ENCODE data around the gene HLTF. TPM values are rescaled to one million over a fixed set of nuclear protein-coding genes. Genes with fewer than 3 reads are reported as not detected.

Gene HLTF
- total RNA-seq, 1 donor from 2014 or later, result 15.9 TPM

- H3K4me1 Mint-ChIP-seq (ENCODE audit: unreplicated experiment), result no peaks in the 10 kb centered on the region
- TF ChIP-seq CTCF (IDR thresholded peaks at IDR 0.05; ENCODE audit: unreplicated experiment), result no peak
- no peaks in the 10 kb centered on the region for H3K27me3 Mint-ChIP-seq (ENCODE audit: unreplicated experiment)
- H3K9me3 Mint-ChIP-seq (ENCODE audit: unreplicated experiment), result no peaks in the 10 kb centered on the region
- no peak overlapping the region for H3K27ac Mint-ChIP-seq (ENCODE audit: unreplicated experiment)
- no peak overlapping the region for H3K4me3 Mint-ChIP-seq (ENCODE audit: unreplicated experiment)
- no peak for DNase-seq (ENCODE audit: low spot score)
- peaks cover 9% of the 10 kb centered on the region for H3K36me3 Mint-ChIP-seq (ENCODE audit: low read depth, unreplicated experiment)
Observed at GRCh38 chr3:149058198-149058597, 28.1 kb downstream of the HLTF start.

GRCh38 chr3:149055575-149055974, 30.8 kb downstream of the HLTF start:
- Mint-ChIP-seq H3K9me3 (ENCODE audit: unreplicated experiment) (no peaks in the 10 kb centered on the region), H3K4me1 (ENCODE audit: unreplicated experiment) (no peaks in the 10 kb centered on the region), H3K27ac (ENCODE audit: unreplicated experiment) (peak overlapping the region; percentile 2), H3K36me3 (ENCODE audit: low read depth, unreplicated experiment) (peaks cover 19% of the 10 kb centered on the region), H3K27me3 (ENCODE audit: unreplicated experiment) (no peaks in the 10 kb centered on the region), H3K4me3 (ENCODE audit: unreplicated experiment) (no peak overlapping the region)
- no peak for TF ChIP-seq CTCF (IDR thresholded peaks at IDR 0.05; ENCODE audit: unreplicated experiment)
- DNase-seq (ENCODE audit: low spot score), result no peak

- H3K4me3 Mint-ChIP-seq (ENCODE audit: unreplicated experiment), result no peak overlapping the region
- no peak overlapping the region for H3K27ac Mint-ChIP-seq (ENCODE audit: unreplicated experiment)
- no peaks in the 10 kb centered on the region for H3K4me1 Mint-ChIP-seq (ENCODE audit: unreplicated experiment)
- no peaks in the 10 kb centered on the region for H3K9me3 Mint-ChIP-seq (ENCODE audit: unreplicated experiment)
- H3K27me3 Mint-ChIP-seq (ENCODE audit: unreplicated experiment), result peaks cover 1% of the 10 kb centered on the region
- no peaks in the 10 kb centered on the region for H3K36me3 Mint-ChIP-seq (ENCODE audit: low read depth, unreplicated experiment)
- no peak for TF ChIP-seq CTCF (IDR thresholded peaks at IDR 0.05; ENCODE audit: unreplicated experiment)
- no peak for DNase-seq (ENCODE audit: low spot score)
Observed at GRCh38 chr3:149044339-149045083, 41.8 kb downstream of the HLTF start.

DNA sequence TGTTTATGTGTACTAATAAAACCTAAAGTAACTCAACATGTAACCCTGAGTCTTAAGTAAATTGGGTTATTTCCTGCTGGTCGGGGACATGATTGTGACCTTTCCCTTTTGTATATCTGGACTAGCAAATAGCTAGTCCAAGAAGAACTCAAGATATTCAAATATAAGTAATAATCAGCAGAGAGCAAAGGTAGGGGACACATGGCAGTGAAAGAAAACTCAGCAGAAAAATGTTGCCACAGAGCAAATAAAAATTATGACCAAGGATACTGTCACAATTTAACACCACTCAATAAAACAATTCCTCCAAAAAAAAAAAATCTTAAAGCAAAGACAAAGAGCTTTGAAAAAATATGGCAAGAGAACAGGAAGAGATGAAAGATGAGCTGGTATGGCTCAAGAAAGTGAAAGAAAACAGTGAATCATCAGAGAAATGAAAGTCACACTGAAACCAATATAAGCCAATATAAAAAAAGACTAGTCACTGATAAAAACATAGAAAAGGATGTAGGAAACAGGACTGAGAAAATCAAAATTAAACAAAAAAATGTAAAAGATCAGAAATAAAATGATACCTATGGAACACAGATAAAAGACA, 43.4 kb downstream of the HLTF start:
- no peak for TF ChIP-seq CTCF (IDR thresholded peaks at IDR 0.05; ENCODE audit: unreplicated experiment)
- Mint-ChIP-seq H3K4me1 (ENCODE audit: unreplicated experiment) (no peaks in the 10 kb centered on the region), H3K4me3 (ENCODE audit: unreplicated experiment) (no peak overlapping the region), H3K9me3 (ENCODE audit: unreplicated experiment) (no peaks in the 10 kb centered on the region), H3K36me3 (ENCODE audit: low read depth, unreplicated experiment) (no peaks in the 10 kb centered on the region), H3K27me3 (ENCODE audit: unreplicated experiment) (peaks cover 1% of the 10 kb centered on the region), H3K27ac (ENCODE audit: unreplicated experiment) (no peak overlapping the region)
- DNase-seq (ENCODE audit: low spot score), result no peak

DNA sequence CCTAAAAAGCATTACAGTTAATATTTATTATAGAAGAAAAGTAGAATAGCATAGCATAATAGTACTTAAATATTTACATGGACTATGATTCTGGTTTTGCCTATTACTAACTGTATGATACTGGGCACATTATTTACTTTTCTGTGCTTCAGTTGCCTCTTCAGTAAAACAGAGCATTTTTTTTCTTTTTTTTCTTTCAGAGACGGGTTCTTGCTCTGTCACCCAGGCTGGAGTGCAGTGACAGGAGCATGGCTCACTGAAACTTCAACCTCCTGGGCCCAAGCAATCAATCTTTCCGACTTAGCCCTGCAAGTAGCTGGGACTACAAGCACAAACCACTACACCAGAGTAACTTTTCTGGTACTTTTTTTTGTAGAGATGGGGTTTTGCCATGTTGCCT, 48.0 kb downstream of the HLTF start:
- no peak overlapping the region for H3K27ac Mint-ChIP-seq (ENCODE audit: unreplicated experiment)

More for the DNA sequence above, 48.0 kb downstream of the HLTF start:
- no peaks in the 10 kb centered on the region for H3K9me3 Mint-ChIP-seq (ENCODE audit: unreplicated experiment)
- no peak for TF ChIP-seq CTCF (IDR thresholded peaks at IDR 0.05; ENCODE audit: unreplicated experiment)
- H3K27me3 Mint-ChIP-seq (ENCODE audit: unreplicated experiment), result no peaks in the 10 kb centered on the region
- H3K36me3 Mint-ChIP-seq (ENCODE audit: low read depth, unreplicated experiment), result no peaks in the 10 kb centered on the region
- no peak for DNase-seq (ENCODE audit: low spot score)
- no peaks in the 10 kb centered on the region for H3K4me1 Mint-ChIP-seq (ENCODE audit: unreplicated experiment)
- no peak overlapping the region for H3K4me3 Mint-ChIP-seq (ENCODE audit: unreplicated experiment)

Data from endothelial cell (in vitro differentiated cells).